ENCODE results near the gene CREB3L4.

Gene CREB3L4

GRCh38 chr1:153967107-153967999 is at the start of gene CREB3L4 (continued):
- TF ChIP-seq ZBTB11 (tag by site-specific recombination; conservative IDR thresholded peaks at IDR 0.05; ENCODE audit: low read depth) (peak; percentile 78), ZNF341 (tag by site-specific recombination; IDR thresholded peaks at IDR 0.05; ENCODE audit: low read depth) (peak; percentile 98), SP7 (tag by site-specific recombination; IDR thresholded peaks at IDR 0.05) (peak; percentile 82; the same call in 1 of the 2 replicates), ZFP37 (tag by site-specific recombination; IDR thresholded peaks at IDR 0.05) (peak; percentile 10; the same call in 1 of the 2 replicates), ZNF837 (tag by site-specific recombination; IDR thresholded peaks at IDR 0.05) (no peak), SP2 (tag by site-specific recombination; IDR thresholded peaks at IDR 0.05) (peak; percentile 95), ZBTB7A (tag by site-specific recombination; IDR thresholded peaks at IDR 0.05; ENCODE audit: low read depth) (no peak), SCRT2 (tag by site-specific recombination; IDR thresholded peaks at IDR 0.05) (peak; percentile 91), ZNF488 (tag by site-specific recombination; IDR thresholded peaks at IDR 0.05) (no peak), ZNF654 (tag by site-specific recombination; IDR thresholded peaks at IDR 0.05; ENCODE audit: low read depth) (0 out of 2 replicates have a peak, but pooled peaks have one; percentile 7), ZBTB20 (tag by site-specific recombination; IDR thresholded peaks at IDR 0.05) (peak; percentile 96), ZSCAN4 (tag by site-specific recombination; IDR thresholded peaks at IDR 0.05) (no peak), EGR2 (tag by site-specific recombination; IDR thresholded peaks at IDR 0.05; ENCODE audit: low read depth) (peak; percentile 56), ZSCAN30 (tag by site-specific recombination; IDR thresholded peaks at IDR 0.05) (peak; percentile 80; the same call in 1 of the 2 replicates), ZNF280D (tag by site-specific recombination; IDR thresholded peaks at IDR 0.05) (0 out of 2 replicates have a peak, but pooled peaks have one; percentile 8), YY2 (tag by site-specific recombination; IDR thresholded peaks at IDR 0.05) (peak; percentile 65), KLF17 (tag by site-specific recombination; IDR thresholded peaks at IDR 0.05) (0 out of 2 replicates have a peak, but pooled peaks have one; percentile 77), ZNF660 (tag by site-specific recombination; IDR thresholded peaks at IDR 0.05) (peak; percentile 88), ZNF629 (tag by site-specific recombination; IDR thresholded peaks at IDR 0.05) (peak; percentile 59), PATZ1 (tag by site-specific recombination; IDR thresholded peaks at IDR 0.05) (peak; percentile 92), ZNF843 (tag by site-specific recombination; IDR thresholded peaks at IDR 0.05) (peak; percentile 64; the same call in 1 of the 2 replicates), ZEB2 (tag by site-specific recombination; IDR thresholded peaks at IDR 0.05) (peak; percentile 97)

All from HEK293 (cell line).